SK-N-SH treated with all-trans-retinoic acid at 6 μM for 48 hours (cell line): ENCODE results near the gene SPATA31D4.

Source experiments
- ATAC-seq: fragments of 200-7000 bp; cut with Tn5 transposase; 3 replicates; pipeline ENCODE4 v1.9.1; 2020; ENCODE audit warnings: mild to moderate bottlenecking, moderate library complexity
- BACH2 ChIP-seq: fragments of 250-450 bp; sonication (Bioruptor Pico); IDR thresholded peaks from 2 replicates; pipeline ENCODE4 v1.9.0; 2021; ENCODE audit warnings: mild to moderate bottlenecking, borderline replicate concordance
- CSDC2 ChIP-seq: fragments of 250-450 bp; sonication (Bioruptor Pico); IDR thresholded peaks from 2 replicates; pipeline ENCODE4 v1.5.0; 2020; ENCODE audit warnings: mild to moderate bottlenecking, moderate library complexity
- ISL1 ChIP-seq: fragments of 250-450 bp; sonication (Bioruptor Pico); IDR thresholded peaks from 2 replicates; pipeline ENCODE4 v2.1.2; 2022; ENCODE audit warnings: mild to moderate bottlenecking, moderate library complexity
- OSR1 ChIP-seq: fragments of 250-450 bp; sonication (Bioruptor Pico); IDR thresholded peaks from 2 replicates; pipeline ENCODE4 v1.8.0; 2022; ENCODE audit warnings: moderate library complexity, mild to moderate bottlenecking, inconsistent platforms
- PPARA ChIP-seq: fragments of 250-450 bp; sonication (Bioruptor Pico); IDR thresholded peaks from 2 replicates; pipeline ENCODE4 v1.5.0; 2020; ENCODE audit warnings: mild to moderate bottlenecking, borderline replicate concordance
- RARB ChIP-seq: fragments of 250-450 bp; sonication (Bioruptor Pico); IDR thresholded peaks from 2 replicates; pipeline ENCODE4 v1.8.0; 2021; ENCODE audit warnings: mild to moderate bottlenecking, moderate library complexity
- SNAI2 ChIP-seq: fragments of 250-450 bp; sonication (Bioruptor Pico); IDR thresholded peaks from 2 replicates; pipeline ENCODE4 v1.5.0; 2020; ENCODE audit warnings: mild to moderate bottlenecking, moderate library complexity
- TCF4 ChIP-seq: fragments of 250-450 bp; sonication (Bioruptor Pico); IDR thresholded peaks from 2 replicates; pipeline ENCODE4 v1.8.0; 2021; ENCODE audit warnings: mild to moderate bottlenecking, moderate library complexity, borderline replicate concordance
- ZC3H10 ChIP-seq: fragments of 250-450 bp; sonication (Bioruptor Pico); IDR thresholded peaks from 2 replicates; pipeline ENCODE4 v1.5.1; 2021; ENCODE audit warnings: mild to moderate bottlenecking, moderate library complexity
- ZFP3 ChIP-seq: fragments of 250-450 bp; sonication (Bioruptor Pico); IDR thresholded peaks from 2 replicates; pipeline ENCODE4 v1.5.0; 2020; ENCODE audit warnings: mild to moderate bottlenecking, moderate library complexity
- ZFP30 ChIP-seq: fragments of 450-650 bp; formaldehyde crosslinking; IDR thresholded peaks from 2 replicates; pipeline ENCODE4 v1.5.0; 2022; ENCODE audit warnings: mild to moderate bottlenecking, moderate library complexity
- ZNF565 ChIP-seq: fragments of 450-650 bp; formaldehyde crosslinking; conservative IDR thresholded peaks from 2 replicates; pipeline ENCODE4 v1.5.0; 2020; ENCODE audit warnings: low read depth, mild to moderate bottlenecking, moderate library complexity
- ZNF70 ChIP-seq: fragments of 450-650 bp; formaldehyde crosslinking; IDR thresholded peaks from 2 replicates; pipeline ENCODE4 v1.5.0; 2020; ENCODE audit warnings: mild to moderate bottlenecking, moderate library complexity
- ZNF8 ChIP-seq: fragments of 450-650 bp; formaldehyde crosslinking; IDR thresholded peaks from 2 replicates; pipeline ENCODE4 v1.5.0; 2020; ENCODE audit warnings: mild to moderate bottlenecking, moderate library complexity
- TF ChIP-seq, protein P1 (sequence below): fragments of 250-450 bp; sonication (Bioruptor Pico); IDR thresholded peaks from 2 replicates; pipeline ENCODE4 v1.8.0; 2020; ENCODE audit warnings: mild to moderate bottlenecking, moderate library complexity, borderline replicate concordance
- TF ChIP-seq, protein P2 (sequence below): fragments of 250-450 bp; sonication (Bioruptor Pico); IDR thresholded peaks from 2 replicates; pipeline ENCODE4 v1.8.0; 2021; ENCODE audit warnings: low read depth, mild to moderate bottlenecking, moderate library complexity, borderline replicate concordance
- TF ChIP-seq, protein P3 (sequence below): fragments of 250-450 bp; sonication (Bioruptor Pico); IDR thresholded peaks from 2 replicates; pipeline ENCODE4 v1.5.1; 2021; ENCODE audit warnings: mild to moderate bottlenecking, moderate library complexity
- TF ChIP-seq, protein P4 (sequence below): fragments of 250-450 bp; sonication (Bioruptor Pico); IDR thresholded peaks from 2 replicates; pipeline ENCODE4 v1.5.0; 2020; ENCODE audit warnings: mild to moderate bottlenecking, moderate library complexity
- TF ChIP-seq, protein P5 (sequence below): fragments of 250-450 bp; sonication (Bioruptor Pico); IDR thresholded peaks from 2 replicates; pipeline ENCODE4 v1.5.1; 2020; ENCODE audit warnings: low read depth, mild to moderate bottlenecking, moderate library complexity

Gene SPATA31D4

DNA sequence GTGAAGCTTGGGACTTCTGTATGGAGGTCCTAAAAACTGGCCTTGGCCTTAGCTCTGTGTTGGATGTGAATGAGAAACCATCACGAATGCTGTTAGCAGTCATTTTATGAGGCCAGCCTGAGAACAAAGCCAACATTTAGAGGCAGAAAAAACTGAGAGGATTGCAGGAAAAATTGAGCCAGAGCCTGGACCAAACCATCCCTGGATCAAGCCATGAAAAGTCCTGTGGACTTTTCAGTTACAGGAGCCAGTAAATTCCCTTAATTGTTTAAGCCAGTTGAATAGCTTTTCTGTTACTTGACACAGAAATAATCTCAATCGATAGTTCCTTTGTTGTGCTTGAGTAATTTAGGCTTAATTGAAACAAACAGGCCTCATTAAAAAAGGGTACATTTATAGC, 42.6 kb upstream of the SPATA31D4 start (continued):
- TF ChIP-seq, protein P1, sequence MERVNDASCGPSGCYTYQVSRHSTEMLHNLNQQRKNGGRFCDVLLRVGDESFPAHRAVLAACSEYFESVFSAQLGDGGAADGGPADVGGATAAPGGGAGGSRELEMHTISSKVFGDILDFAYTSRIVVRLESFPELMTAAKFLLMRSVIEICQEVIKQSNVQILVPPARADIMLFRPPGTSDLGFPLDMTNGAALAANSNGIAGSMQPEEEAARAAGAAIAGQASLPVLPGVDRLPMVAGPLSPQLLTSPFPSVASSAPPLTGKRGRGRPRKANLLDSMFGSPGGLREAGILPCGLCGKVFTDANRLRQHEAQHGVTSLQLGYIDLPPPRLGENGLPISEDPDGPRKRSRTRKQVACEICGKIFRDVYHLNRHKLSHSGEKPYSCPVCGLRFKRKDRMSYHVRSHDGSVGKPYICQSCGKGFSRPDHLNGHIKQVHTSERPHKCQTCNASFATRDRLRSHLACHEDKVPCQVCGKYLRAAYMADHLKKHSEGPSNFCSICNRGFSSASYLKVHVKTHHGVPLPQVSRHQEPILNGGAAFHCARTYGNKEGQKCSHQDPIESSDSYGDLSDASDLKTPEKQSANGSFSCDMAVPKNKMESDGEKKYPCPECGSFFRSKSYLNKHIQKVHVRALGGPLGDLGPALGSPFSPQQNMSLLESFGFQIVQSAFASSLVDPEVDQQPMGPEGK (CRISPR knock-in tag), result no peak
- TF ChIP-seq PPARA (CRISPR knock-in tag) (no peak), BACH2 (no peak), OSR1 (CRISPR knock-in tag) (no peak), ISL1 (no peak), SNAI2 (CRISPR knock-in tag) (no peak), ZFP3 (CRISPR knock-in tag) (no peak), ZC3H10 (CRISPR knock-in tag) (no peak), TCF4 (CRISPR knock-in tag) (no peak), ZFP30 (no peak)
- TF ChIP-seq, protein P2, sequence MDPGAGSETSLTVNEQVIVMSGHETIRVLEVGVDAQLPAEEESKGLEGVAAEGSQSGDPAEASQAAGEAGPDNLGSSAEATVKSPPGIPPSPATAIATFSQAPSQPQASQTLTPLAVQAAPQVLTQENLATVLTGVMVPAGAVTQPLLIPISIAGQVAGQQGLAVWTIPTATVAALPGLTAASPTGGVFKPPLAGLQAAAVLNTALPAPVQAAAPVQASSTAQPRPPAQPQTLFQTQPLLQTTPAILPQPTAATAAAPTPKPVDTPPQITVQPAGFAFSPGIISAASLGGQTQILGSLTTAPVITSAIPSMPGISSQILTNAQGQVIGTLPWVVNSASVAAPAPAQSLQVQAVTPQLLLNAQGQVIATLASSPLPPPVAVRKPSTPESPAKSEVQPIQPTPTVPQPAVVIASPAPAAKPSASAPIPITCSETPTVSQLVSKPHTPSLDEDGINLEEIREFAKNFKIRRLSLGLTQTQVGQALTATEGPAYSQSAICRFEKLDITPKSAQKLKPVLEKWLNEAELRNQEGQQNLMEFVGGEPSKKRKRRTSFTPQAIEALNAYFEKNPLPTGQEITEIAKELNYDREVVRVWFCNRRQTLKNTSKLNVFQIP (CRISPR knock-in tag), result no peak
- TF ChIP-seq, protein P3, sequence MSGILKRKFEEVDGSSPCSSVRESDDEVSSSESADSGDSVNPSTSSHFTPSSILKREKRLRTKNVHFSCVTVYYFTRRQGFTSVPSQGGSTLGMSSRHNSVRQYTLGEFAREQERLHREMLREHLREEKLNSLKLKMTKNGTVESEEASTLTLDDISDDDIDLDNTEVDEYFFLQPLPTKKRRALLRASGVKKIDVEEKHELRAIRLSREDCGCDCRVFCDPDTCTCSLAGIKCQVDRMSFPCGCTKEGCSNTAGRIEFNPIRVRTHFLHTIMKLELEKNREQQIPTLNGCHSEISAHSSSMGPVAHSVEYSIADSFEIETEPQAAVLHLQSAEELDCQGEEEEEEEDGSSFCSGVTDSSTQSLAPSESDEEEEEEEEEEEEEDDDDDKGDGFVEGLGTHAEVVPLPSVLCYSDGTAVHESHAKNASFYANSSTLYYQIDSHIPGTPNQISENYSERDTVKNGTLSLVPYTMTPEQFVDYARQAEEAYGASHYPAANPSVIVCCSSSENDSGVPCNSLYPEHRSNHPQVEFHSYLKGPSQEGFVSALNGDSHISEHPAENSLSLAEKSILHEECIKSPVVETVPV (CRISPR knock-in tag), result no peak

DNA sequence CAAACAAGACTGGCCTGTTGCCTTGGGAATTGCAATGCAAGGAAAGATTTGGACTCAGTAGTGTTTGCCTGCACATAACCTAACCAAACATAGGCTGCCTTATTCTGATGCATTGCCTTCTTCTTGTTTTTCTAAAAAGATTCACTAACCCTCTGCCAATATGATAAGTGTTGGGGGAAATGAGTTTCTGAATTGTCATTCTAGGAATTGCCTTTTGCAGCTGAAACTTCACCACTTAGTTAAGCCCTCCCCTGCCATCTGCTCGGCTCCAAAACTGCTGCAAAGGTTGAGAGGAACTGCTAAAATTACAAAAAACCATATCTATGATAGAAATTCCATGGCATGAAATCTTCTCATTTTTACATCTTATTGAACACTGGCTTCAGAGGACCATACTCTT, 41.6 kb upstream of the SPATA31D4 start:
- ATAC-seq, result no peak
- TF ChIP-seq ZNF8 (CRISPR knock-in tag), result no peak
- no peak for TF ChIP-seq ZNF70 (CRISPR knock-in tag)
- TF ChIP-seq TCF4 (CRISPR knock-in tag), result no peak
- TF ChIP-seq, protein P4, sequence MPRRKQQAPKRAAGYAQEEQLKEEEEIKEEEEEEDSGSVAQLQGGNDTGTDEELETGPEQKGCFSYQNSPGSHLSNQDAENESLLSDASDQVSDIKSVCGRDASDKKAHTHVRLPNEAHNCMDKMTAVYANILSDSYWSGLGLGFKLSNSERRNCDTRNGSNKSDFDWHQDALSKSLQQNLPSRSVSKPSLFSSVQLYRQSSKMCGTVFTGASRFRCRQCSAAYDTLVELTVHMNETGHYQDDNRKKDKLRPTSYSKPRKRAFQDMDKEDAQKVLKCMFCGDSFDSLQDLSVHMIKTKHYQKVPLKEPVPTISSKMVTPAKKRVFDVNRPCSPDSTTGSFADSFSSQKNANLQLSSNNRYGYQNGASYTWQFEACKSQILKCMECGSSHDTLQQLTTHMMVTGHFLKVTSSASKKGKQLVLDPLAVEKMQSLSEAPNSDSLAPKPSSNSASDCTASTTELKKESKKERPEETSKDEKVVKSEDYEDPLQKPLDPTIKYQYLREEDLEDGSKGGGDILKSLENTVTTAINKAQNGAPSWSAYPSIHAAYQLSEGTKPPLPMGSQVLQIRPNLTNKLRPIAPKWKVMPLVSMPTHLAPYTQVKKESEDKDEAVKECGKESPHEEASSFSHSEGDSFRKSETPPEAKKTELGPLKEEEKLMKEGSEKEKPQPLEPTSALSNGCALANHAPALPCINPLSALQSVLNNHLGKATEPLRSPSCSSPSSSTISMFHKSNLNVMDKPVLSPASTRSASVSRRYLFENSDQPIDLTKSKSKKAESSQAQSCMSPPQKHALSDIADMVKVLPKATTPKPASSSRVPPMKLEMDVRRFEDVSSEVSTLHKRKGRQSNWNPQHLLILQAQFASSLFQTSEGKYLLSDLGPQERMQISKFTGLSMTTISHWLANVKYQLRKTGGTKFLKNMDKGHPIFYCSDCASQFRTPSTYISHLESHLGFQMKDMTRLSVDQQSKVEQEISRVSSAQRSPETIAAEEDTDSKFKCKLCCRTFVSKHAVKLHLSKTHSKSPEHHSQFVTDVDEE (CRISPR knock-in tag), result no peak
- no peak for TF ChIP-seq CSDC2 (CRISPR knock-in tag)
- TF ChIP-seq RARB, result no peak
- TF ChIP-seq, protein P3 (CRISPR knock-in tag), result no peak
- TF ChIP-seq ZNF565 (CRISPR knock-in tag), result no peak
- TF ChIP-seq SNAI2 (CRISPR knock-in tag), result no peak
- no peak for TF ChIP-seq ISL1
- TF ChIP-seq, protein P1 (CRISPR knock-in tag), result no peak
- TF ChIP-seq, protein P2 (CRISPR knock-in tag), result no peak
- TF ChIP-seq, protein P5, sequence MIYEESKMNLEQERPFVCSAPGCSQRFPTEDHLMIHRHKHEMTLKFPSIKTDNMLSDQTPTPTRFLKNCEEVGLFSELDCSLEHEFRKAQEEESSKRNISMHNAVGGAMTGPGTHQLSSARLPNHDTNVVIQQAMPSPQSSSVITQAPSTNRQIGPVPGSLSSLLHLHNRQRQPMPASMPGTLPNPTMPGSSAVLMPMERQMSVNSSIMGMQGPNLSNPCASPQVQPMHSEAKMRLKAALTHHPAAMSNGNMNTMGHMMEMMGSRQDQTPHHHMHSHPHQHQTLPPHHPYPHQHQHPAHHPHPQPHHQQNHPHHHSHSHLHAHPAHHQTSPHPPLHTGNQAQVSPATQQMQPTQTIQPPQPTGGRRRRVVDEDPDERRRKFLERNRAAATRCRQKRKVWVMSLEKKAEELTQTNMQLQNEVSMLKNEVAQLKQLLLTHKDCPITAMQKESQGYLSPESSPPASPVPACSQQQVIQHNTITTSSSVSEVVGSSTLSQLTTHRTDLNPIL (CRISPR knock-in tag), result no peak
